ENCODE results near the gene EAPP.
"Not testable (repeated sequence)": the region's sequence is repeated elsewhere in the genome, so short reads cannot be mapped to it uniquely, and the experiment has no call there.

Gene EAPP

GRCh38 chr14:34539407-34540180 lies at the start of gene EAPP:
EAPP (minus strand) TSS chr14:34539701; CDS start chr14:34539628, 73 bp downstream.
- no peak for DNase-seq

- DNase-seq, result no peak
Observed at GRCh38 chr14:34583525-34583924, 44.0 kb upstream of the EAPP start.

GRCh38 chr14:34582117-34582680 lies 42.7 kb upstream of the EAPP start:
- no peak for DNase-seq

GRCh38 chr14:34580381-34580780 lies 40.9 kb upstream of the EAPP start:
- DNase-seq, result no peak

GRCh38 chr14:34571771-34572170 lies 32.3 kb upstream of the EAPP start:
- no peak for DNase-seq

DNA sequence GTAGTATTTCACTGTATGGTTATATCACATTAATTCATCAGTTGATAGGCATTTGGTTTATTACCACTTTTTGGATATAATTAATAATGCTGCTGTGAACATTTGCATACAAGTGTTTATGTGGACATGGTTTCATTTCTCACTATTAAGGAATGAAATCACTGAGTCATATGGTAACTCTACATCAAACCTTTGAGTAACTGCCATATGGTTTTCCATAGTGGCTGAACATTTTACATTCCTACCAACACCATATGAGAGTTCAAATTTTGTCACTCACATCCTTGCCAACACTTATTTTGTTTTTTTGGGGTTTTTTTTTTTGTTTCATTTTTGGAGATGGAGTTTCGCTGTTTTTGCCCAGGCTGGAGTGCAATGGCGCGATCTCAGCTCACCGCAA lies 30.2 kb upstream of the EAPP start:
- DNase-seq, result no peak

- no peak for DNase-seq
Observed at GRCh38 chr14:34568803-34569202, 29.3 kb upstream of the EAPP start.

GRCh38 chr14:34562776-34563150 lies 23.3 kb upstream of the EAPP start:
- DNase-seq, result no peak

DNA sequence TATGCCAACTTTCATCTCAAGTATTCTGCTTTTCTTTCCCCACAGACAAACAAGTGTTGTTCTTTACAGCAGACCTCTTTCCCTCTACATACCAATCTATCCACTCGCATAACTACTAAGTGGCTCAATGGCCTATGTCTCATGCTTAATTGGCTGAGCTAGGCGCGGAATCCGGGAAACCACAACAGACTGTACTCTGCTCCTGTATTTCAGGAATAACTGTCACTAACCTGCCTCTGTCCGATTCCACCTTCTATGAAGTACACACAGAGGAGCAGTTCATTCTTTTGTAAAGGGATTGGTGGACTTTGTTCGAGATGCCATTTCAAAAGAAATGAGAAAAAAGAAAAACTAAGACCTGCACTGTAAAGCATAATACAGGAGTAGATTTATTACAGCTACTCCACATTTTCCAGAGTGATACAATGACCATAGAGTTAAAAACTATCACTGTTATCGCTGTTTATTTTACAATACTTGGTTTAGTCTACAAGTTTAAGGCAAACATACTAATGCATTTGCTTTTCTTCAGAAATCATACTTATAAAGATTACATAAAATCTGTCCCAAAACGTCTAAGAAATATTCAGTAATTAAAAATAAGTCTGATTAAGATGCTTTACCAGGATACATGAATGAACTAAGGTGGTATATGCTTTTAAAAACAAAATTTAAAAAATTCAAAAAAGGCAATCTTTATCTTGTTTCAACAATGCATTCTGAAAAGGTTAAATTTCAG lies 22.7 kb upstream of the EAPP start:
- DNase-seq, result not testable (repeated sequence)

- DNase-seq, result not testable (repeated sequence)
Observed at GRCh38 chr14:34556498-34556829, 17.0 kb upstream of the EAPP start.

- DNase-seq, result not testable (repeated sequence)
Observed at GRCh38 chr14:34555583-34556497, 16.3 kb upstream of the EAPP start.

DNA sequence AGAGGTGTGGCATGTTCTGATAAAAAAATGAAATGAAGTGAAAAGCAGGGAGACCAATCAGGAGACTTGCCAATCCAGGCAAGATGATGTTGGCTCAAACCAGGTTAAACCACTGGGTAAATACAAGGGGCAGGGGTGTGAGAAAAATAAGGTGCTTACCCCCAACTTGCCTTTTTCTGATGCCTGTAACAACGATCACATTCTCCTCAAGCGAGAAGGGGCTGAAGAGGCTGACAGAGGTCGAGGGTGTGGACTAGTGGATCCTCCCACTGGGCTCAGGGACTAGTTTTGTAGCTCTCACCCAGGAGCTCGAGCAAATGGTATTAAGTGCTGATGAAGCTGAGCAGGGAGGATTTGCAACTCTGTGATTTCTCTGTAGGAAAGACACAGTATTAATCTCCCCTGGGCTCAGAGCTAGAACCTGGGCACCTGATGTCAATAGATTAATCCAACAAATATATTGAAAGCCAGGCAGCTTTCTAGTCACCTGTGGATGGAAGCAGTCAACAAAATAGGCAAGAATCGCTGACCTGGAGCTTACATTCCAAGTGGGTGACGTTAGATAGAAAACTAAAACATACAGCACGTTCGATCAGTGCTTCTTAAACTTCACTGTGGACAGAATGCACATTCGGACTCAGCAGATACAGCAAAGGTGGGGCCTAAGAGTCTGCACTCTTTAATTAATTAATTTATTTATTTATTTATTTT lies 15.2 kb upstream of the EAPP start:
- DNase-seq, result no peak

GRCh38 chr14:34549276-34549966 lies 9.9 kb upstream of the EAPP start:
- not testable (repeated sequence) for DNase-seq

- no peak for DNase-seq
Observed at GRCh38 chr14:34548472-34548981, 9.0 kb upstream of the EAPP start.

DNA sequence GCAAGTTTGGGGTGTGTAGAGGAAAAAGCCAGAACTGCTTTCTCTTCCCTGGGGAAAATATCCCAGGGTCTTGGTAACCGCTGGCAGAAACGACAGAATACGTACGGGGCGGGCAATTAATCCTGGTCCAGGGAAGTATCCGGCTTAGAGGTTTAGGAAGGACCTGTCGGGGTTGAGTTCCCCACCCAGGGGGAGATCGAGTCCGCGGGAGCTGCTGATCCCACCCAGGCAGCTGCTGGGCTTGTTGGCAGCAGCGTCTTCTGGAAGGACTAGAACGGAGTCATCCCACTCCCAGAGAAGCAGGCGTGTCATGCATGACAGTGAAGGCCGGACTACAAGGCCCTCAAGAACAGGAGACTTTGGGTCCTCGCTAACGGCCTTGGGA lies 7.6 kb upstream of the EAPP start:
- not testable (repeated sequence) for DNase-seq

DNA sequence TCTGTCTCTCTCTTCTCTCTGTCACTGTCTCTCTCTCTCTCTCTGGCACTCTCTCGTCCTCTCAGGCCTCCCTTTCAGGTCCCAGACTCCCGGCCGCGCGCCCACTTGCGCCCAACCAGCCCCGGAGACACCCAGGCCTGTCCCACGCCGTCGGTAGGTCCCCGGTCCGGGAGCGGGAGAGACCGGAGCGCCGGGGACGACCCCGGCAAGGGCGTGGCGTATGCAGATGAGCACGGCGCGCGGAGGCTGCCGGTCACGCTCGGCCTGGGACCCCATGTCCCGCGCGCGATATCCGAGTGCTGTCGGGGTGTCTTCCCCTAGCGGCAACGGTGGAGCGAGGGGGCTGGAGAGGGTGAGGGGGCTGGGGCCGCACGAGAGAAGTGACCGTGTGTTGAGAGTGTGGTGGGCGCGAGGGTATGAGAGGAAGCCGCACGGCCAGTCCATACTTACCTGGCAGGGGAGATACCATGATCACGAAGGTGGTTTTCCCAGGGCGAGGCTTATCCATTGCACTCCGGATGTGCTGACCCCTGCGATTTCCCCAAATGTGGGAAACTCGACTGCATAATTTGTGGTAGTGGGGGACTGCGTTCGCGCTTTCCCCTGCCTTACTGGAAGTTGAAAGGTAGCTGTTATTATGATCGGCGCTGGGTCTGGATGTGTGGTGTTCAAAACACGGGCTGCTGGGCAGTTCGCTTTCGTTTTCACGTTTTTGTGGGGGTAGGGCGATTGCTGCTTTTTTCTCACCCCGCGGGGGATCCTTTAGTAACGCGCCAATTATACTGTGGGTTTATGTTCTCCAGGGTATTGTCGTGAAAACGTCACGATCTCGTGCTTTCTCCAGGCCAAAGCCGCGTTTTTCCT lies 7.0 kb upstream of the EAPP start:
- DNase-seq, result not testable (repeated sequence)

- not testable (repeated sequence) for DNase-seq
Observed at GRCh38 chr14:34540181-34541059, 919 bp upstream of the EAPP start.

DNA sequence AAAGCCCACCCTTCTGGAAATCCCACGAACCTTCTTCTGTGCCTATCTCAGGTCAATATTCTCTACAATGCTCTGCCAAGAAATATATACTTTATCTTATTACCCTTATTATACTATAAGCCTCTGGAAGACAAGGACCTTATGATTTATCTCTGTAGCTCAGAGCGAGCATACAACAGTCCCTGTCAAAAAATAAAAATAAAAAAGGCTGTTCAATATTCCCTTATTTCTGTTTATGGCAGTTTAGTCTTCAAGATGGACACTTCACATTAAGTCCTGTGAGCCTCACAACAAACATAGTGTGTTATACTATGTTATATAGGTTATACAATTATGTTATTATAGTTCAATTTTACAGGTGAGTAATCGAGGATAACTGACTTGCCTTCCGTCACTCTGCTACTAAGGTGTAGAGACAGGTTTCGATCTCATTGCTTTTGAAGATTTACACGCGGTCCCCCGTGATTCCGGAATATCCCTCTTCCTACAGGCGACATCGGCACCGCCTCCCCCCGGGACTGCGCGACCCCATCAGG lies 562 bp downstream of the EAPP start:
- DNase-seq, result no peak

GRCh38 chr14:34538096-34538495 lies 1.4 kb downstream of the EAPP start:
- not testable (repeated sequence) for DNase-seq

All from NCI-H1436 (cell line).